ENCODE data around the gene RALA.
"Not testable (repeated sequence)": the region's sequence is repeated elsewhere in the genome, so short reads cannot be mapped to it uniquely, and the experiment has no call there.

Gene RALA

DNA sequence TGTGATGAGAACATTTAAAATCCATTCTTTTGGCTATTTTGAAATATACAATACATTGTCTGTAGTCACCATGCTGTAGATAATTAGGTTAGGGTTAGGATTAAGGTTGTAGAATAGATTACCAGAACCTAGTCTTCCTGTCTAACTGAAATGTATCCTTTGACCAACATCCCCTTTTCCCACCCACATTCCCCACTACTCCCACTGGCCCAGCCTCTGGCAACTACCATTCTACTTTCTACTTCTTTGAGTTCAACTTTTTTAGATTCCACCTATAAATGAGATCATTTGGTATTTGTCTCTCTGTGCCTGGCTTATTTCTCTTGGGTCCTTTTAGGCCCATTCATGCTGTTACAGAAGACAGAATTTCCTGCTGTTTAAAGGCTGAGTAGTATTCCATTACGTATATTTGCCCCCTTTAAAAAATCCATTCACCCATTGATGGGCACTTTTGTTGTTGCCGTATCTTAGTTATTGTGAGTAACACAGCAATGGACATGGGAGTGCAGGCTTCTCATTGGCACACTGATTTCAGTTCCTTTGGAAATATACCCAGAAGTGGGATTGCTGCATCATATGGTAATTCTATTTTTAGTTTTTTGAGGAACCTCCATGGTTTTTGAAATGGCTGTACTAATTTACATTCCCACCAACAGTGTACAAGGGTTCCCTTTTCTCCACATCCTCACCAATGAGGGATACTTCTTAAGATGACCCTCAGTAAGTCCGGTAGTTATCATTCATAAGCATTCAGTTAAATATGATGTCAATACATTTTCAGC, 104.0 kb downstream of the RALA start:
- DNase-seq (ENCODE audit: low read depth in 2 of 2), result no peak

GRCh38 chr7:39732837-39733804, 109.7 kb downstream of the RALA start:
- DNase-seq (ENCODE audit: low read depth in 2 of 2), result peak; percentile 90 to 96

DNA sequence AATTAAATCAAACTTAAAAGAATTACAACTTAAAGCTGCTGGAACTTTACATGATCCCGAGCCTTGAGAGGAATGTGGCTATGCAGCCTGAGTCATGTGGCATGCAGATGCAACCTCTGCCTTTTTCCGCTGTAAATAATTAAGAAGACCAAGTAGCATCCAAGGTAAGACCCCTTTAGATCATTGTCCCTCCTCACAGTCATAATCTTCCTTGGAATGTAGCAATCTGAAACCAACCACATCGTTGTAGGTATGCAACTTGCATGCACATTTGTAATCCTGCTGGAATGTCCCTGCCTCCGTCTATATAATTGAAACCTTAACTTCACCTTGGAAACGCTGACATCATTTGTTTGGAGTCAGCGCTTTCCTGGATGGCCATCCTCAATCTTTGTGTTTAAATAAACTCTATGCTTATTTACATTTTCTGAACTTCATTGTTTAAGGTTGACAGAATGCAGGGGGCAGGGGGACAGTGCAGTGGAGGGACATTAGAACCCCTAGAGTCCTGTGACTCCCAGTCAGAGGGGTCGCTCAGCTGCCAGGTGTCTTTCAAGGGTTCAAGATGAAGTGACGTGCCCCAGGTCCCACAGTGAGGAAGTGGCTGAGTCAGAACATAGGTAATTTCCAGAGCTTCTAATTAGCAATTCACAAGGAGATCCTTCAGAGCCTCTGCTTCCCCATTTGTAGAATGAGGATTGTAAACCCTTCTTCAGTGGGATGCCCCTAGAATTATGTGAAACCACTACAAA, 110.7 kb downstream of the RALA start:
- DNase-seq (ENCODE audit: low read depth in 2 of 2), result no peak

- no peak for DNase-seq (ENCODE audit: low read depth in 2 of 2)
Measured at GRCh38 chr7:39734633-39735004, 111.2 kb downstream of the RALA start.

- DNase-seq (ENCODE audit: low read depth in 2 of 2), result no peak
Measured at GRCh38 chr7:39735903-39736302, 112.5 kb downstream of the RALA start.

DNA sequence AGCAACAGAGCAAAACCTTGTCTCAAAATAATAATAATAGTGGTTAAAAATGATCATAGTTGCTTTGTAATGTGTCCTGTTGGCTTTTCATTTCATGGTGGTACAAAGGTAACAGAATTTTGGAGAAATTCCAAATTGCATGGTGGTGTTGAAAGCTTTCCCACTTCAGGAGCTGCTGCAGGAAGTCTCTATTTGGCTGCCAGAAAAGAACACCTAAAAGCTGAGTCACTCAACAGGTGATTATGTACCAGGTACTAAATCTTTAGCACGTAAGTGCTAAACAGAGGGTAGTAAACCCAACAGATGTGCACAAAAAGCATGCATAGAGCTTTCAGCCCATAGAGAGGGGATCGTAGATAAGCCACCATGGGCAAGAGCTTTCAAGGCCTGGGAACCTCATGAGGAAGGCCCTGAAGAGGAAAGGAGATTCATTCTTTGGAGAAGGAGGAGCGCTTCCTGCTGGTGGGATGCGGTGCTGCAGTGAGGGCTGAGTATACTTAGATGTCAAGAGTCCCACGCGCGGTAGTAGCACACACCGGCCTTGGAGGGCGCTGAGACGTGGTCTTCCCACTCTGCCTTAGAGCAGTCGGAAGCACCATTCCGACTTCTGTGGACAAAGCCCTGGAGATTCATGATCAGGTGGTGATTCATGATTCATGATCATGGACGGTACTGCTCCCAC, 118.7 kb downstream of the RALA start:
- peak; percentile 15 to 19 for DNase-seq (ENCODE audit: low read depth in 2 of 2)

GRCh38 chr7:39744620-39745019, 121.2 kb downstream of the RALA start:
- no peak for DNase-seq (ENCODE audit: low read depth in 2 of 2)

GRCh38 chr7:39745320-39745719, 121.9 kb downstream of the RALA start:
- no peak for DNase-seq (ENCODE audit: low read depth in 2 of 2)

DNA sequence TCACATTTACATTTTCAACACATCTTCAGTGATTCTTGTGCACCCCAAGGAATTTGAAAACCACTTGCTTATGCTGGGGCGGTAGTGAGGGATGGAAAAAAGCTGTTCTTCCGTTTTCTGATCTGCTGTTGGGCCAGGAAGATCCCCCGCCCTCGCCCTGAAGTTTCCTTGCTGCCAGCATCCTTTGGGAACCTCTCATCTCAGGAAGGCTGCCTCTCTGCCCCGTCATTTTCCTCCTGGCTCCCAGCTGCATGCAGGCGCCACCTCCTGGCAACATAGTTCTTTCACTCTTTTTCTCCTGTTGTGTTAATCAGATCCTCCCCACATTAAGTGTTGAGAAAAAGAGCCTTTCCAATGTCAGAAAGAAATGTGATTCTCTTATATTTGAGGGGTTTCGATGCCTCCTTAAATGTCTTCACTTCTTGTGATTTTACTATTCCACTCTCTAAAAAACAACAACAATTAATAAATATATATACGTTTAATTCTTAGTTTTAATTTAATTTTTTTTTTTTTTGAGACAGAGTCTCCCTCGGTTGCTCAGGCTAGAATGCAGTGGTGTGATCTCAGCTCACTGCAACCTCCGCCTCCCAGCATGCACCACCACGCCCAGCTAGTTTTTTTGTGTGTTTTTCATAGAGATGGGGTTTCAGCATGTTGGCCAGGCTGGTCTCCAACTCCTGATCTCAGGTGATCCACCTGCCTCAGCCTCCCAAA, 122.9 kb downstream of the RALA start:
- DNase-seq (ENCODE audit: low read depth in 2 of 2), result peak; percentile 32 to 41

DNA sequence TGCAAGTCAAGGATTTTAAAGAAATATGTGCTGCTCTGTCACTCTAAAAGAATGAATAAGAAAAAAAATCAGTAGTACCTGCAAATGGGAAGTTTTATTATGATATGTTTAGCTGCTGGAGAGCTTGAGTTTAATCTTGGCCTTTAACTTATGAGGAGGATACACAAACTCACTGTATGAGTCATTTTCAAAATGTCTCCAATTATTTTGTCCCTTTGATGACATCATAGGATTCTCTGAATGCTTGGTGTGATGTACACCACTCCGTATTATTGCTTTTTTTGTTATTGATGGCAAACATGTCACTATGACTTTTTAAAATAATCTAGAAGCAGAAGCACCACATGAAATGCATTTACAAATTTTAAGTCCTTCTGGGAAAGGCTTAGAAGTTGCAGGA, 125.8 kb downstream of the RALA start:
- DNase-seq (ENCODE audit: low read depth in 2 of 2), result no peak

- DNase-seq (ENCODE audit: low read depth in 2 of 2), result no peak
Measured at GRCh38 chr7:39749717-39750116, 126.3 kb downstream of the RALA start.

DNA sequence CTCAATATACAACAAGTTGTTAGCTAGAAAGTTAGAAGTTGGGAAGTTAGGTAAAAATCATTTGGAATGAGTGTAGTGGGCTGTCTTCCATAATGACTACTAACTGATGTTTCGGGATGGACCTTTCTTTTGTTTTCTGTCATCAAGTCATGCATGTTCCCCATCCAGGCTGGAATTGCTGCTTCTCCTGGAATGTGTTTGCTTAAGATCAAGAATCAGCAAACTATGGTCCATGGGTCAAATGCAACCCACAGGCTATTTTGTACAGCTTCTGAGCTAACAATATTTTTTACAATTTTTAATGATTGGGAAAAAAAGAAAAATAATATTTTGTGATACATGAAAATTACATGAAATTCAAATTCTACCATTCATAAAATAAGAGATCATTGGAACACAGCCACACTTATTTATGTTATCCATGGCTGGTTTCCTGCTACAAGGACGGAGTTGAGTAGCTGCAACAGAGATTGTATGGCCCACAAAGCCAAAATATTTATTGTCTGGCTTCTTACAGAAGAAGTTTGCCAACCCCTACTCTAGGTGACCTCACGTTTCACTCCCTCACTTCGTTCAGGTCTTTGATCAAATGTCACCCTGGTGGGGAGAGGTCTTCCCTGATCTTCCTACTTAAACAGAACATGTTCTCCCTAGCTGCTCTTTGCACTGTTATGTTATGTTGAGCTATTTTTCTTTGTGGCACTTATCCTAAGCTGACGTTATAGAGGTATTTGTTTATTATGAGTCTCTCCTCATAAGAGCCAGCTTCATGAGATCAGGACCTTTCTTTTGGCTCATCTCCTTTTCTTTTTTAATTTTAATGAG, 127.1 kb downstream of the RALA start:
- no peak for DNase-seq (ENCODE audit: low read depth in 2 of 2)

DNA sequence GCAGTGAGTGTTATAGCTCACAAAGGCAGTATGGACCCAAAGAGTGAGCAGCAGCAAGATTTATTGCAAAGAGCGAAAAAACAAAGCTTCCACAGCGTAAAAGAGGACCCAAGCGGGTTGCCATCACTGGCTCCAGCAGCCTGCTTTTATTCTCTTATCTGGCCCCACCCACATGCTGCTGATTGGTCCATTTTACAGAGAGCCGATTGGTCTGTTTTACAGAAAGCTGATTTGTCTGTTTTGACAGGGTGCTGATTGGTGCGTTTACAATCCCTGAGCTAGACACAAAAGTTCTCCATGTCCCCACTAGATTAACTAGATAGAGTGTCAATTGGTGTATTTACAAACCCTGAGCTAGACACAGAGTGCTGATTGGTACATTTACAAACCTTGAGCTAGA, 129.9 kb downstream of the RALA start:
- not testable (repeated sequence) for DNase-seq (ENCODE audit: low read depth in 2 of 2)

- no peak for DNase-seq (ENCODE audit: low read depth in 2 of 2)
Measured at GRCh38 chr7:39753823-39754325, 130.5 kb downstream of the RALA start.

GRCh38 chr7:39754326-39755120, 131.2 kb downstream of the RALA start:
- DNase-seq (ENCODE audit: low read depth in 2 of 2), result no peak

- DNase-seq (ENCODE audit: low read depth in 2 of 2), result no peak
Measured at GRCh38 chr7:39757604-39758003, 134.2 kb downstream of the RALA start.
